ENCODE measurements around the gene ABCC10. TPM values are rescaled to one million over a fixed set of nuclear protein-coding genes. Genes with fewer than 3 reads are reported as not detected.

ABCC10 gene
- total and polyA plus RNA-seq, 10 of the 15 experiments (the other 5 are each of a cell fraction or from before 2014, with no cell fraction given) = 0.80 to 18.2 (median 6.4) TPM

DNA sequence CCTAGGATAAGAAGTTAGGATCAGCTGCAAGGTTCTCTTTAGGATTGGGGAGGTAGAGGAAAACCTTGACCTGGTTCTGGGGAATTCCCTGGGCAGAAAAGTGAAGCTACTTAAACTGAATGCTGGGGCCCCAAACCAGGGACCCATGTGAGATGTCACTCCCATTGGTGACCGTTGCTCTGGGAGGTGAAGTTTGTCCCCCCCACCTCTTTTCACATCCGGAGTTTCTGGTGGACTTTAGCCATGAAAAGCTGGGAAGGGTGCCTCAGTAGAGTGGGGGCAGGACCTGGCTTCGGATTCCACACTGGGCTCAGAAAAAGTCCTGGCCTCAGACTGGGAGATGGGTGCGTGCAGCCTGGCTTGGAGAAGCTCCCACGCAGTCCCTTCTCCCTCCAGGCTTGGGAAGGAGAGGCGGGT lies 63.2 kb downstream of the ABCC10 start:
- ATAC-seq = no peak
- no TSS peak for BruUV-seq (replicated peaks)
- no peaks in the 10 kb centered on the region for H3K79me2 ChIP-seq (ENCODE audit: control insufficient read depth, insufficient read depth, low read length)
- H3K9ac ChIP-seq (ENCODE audit: control insufficient read depth, insufficient read depth, low read length) = no peak overlapping the region
- ChIA-PET POLR2A (no interaction called here), CTCF (interaction anchor here (0.5 to 1.3 kb wide), 5 partner anchors 15 to 524 kb away, joined by 3 to 4 read pairs (median 3); partner anchors contain the start of genes POLR1C and YIPF3), SMC1A (ENCODE audit: uncharacterized antibody, unreplicated experiment) (interaction anchor here (0.7 kb wide), 1 partner anchor 107 kb away, joined by 3 read pairs; no protein-coding TSS in a partner anchor), RAD21 (ENCODE audit: unreplicated experiment) (no interaction called here)
- H3K36me3 ChIP-seq (ENCODE audit: control insufficient read depth in 2 of 2, insufficient read depth in 2 of 2, low read length in 1 of 2) = no peaks in the 10 kb centered on the region; a peak in 1 of 4 replicates
- in situ Hi-C loops (cut with MboI) (no loop called here), intact Hi-C loops (cut with micrococcal nuclease; ENCODE audit: unreplicated experiment) (no loop called here)
- no peaks in the 10 kb centered on the region for H3K9me3 ChIP-seq (replicated peaks; ENCODE audit: control insufficient read depth, insufficient read depth, low read length)
- no peak overlapping the region for H3K4me3 ChIP-seq
- no peak overlapping the region for H2AFZ ChIP-seq (ENCODE audit: control insufficient read depth, low read depth, low read length)
- 97% methylated on average over 6 of the region's 6 CpGs for WGBS (ENCODE audit: insufficient coverage, insufficient replicate concordance, low lambda C conversion rate, missing lambda C conversion rate)
- FAIRE-seq = no peak
- no peak for DNase-seq (ENCODE audit: low read depth, low spot score)
- no peaks in the 10 kb centered on the region for H3K27me3 ChIP-seq (replicated peaks in 1 of 2; ENCODE audit: control insufficient read depth in 2 of 2, insufficient read depth in 2 of 2, low read length in 1 of 2)
- H3K27ac ChIP-seq (ENCODE audit: control insufficient read depth, insufficient read depth) = no peak overlapping the region
- no peak for TF ChIP-seq NKRF (conservative IDR thresholded peaks at IDR 0.05)
- no peak for TF ChIP-seq PAX5 (IDR thresholded peaks at IDR 0.05; ENCODE audit: borderline replicate concordance, low read depth, low read length)
- H3K4me2 ChIP-seq (ENCODE audit: control insufficient read depth, insufficient read depth) = no peak overlapping the region
- no peaks in the 10 kb centered on the region; the same call in 1 of the 2 replicates for H4K20me1 ChIP-seq (ENCODE audit: control insufficient read depth, insufficient read depth)
- H3K4me1 ChIP-seq (ENCODE audit: control insufficient read depth, insufficient read depth, low read length) = no peaks in the 10 kb centered on the region; the same call in 1 of the 2 replicates

Measured in GM12878 (cell line).